DND-41 (cell line): ENCODE data around the gene PNN.
"Not testable (repeated sequence)": the region's sequence is repeated elsewhere in the genome, so short reads cannot be mapped to it uniquely, and the experiment has no call there.

Experiments
- CTCF ChIP-seq: IDR thresholded peaks from 2 replicates; pipeline ENCODE4 v1.5.1; 2012; ENCODE audit warnings: borderline replicate concordance, low read length, moderate library complexity, mild to moderate bottlenecking; ENCODE audit not compliant: poor library complexity, severe bottlenecking; ENCODE audit errors: extremely low read depth
- EZH2 ChIP-seq: IDR thresholded peaks from 3 replicates; pipeline ENCODE4 v1.6.1; 2012; ENCODE audit warnings: borderline replicate concordance, low read depth, mild to moderate bottlenecking, moderate library complexity, low read length, inconsistent platforms; ENCODE audit not compliant: severe bottlenecking

DNA sequence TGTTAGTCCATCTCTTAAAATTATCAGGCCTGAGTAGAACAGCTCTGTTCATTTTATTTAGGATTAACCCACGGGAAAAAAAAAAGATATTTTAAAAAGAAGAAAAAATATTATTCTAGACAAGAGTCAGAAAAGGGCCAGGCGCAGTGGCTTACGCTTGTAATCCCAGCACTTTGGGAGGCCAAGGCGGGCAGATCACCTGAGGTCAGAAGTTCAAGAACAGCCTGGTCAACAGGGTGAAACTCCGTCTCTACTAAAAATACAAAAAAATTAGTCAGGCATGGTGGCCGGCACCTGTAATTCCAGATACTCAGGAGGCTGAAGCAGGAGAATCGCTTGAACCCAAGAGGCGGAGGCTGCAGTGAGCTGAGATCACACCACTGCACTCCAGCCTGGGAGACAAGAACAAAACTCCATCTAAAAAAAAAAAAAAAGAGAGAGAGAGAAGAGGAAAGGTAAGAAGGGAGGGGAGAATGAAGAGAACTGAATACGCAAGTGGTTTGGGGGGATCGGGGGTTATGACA, 7.2 kb upstream of the PNN start:
- TF ChIP-seq CTCF, EZH2: not testable (repeated sequence)
